Measurements from ENCODE around the gene CALML3. TPM values are rescaled to one million over a fixed set of nuclear protein-coding genes. Genes with fewer than 3 reads are reported as not detected.
A peak's percentile ranks its signal among the peaks of the same experiment; 100 is the strongest.

CALML3 gene
- total and polyA plus RNA-seq, 2 of the 13 experiments (the other 11 are each of a cell fraction or from before 2014, with no cell fraction given) = not detected

GRCh38 chr10:5493691-5494090 lies 31.1 kb upstream of the CALML3 start (continued):
- TF ChIP-seq, protein P1, sequence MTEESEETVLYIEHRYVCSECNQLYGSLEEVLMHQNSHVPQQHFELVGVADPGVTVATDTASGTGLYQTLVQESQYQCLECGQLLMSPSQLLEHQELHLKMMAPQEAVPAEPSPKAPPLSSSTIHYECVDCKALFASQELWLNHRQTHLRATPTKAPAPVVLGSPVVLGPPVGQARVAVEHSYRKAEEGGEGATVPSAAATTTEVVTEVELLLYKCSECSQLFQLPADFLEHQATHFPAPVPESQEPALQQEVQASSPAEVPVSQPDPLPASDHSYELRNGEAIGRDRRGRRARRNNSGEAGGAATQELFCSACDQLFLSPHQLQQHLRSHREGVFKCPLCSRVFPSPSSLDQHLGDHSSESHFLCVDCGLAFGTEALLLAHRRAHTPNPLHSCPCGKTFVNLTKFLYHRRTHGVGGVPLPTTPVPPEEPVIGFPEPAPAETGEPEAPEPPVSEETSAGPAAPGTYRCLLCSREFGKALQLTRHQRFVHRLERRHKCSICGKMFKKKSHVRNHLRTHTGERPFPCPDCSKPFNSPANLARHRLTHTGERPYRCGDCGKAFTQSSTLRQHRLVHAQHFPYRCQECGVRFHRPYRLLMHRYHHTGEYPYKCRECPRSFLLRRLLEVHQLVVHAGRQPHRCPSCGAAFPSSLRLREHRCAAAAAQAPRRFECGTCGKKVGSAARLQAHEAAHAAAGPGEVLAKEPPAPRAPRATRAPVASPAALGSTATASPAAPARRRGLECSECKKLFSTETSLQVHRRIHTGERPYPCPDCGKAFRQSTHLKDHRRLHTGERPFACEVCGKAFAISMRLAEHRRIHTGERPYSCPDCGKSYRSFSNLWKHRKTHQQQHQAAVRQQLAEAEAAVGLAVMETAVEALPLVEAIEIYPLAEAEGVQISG (CRISPR knock-in tag; IDR thresholded peaks at IDR 0.05) = 0 out of 2 replicates have a peak, but pooled peaks have one; percentile 10
- TF ChIP-seq CBX5 (CRISPR knock-in tag; IDR thresholded peaks at IDR 0.05; ENCODE audit: borderline replicate concordance) = peak; percentile 38; the same call in 1 of the 2 replicates
- TF ChIP-seq NRL (CRISPR knock-in tag; IDR thresholded peaks at IDR 0.05; ENCODE audit: borderline replicate concordance) = no peak
- TF ChIP-seq MED1 (CRISPR knock-in tag; IDR thresholded peaks at IDR 0.05) = 0 out of 2 replicates have a peak, but pooled peaks have one; percentile 30
- peak; percentile 50 for TF ChIP-seq ZNF121 (CRISPR knock-in tag; IDR thresholded peaks at IDR 0.05)
- TF ChIP-seq ZFX (CRISPR knock-in tag; IDR thresholded peaks at IDR 0.05; ENCODE audit: low read depth) = peak; percentile 46; the same call in 1 of the 2 replicates
- peak; percentile 64 for TF ChIP-seq GFI1 (CRISPR knock-in tag; IDR thresholded peaks at IDR 0.05; ENCODE audit: borderline replicate concordance)
- peak; percentile 43; the same call in 1 of the 2 replicates for TF ChIP-seq CEBPB (IDR thresholded peaks at IDR 0.05; ENCODE audit: borderline replicate concordance, low read depth, low read length)
- no peak for TF ChIP-seq CBFB (CRISPR knock-in tag; IDR thresholded peaks at IDR 0.05)
- 0 out of 2 replicates have a peak, but pooled peaks have one; percentile 38 for TF ChIP-seq ESRRA (CRISPR knock-in tag; IDR thresholded peaks at IDR 0.05; ENCODE audit: low read depth)
- TF ChIP-seq, protein P2, sequence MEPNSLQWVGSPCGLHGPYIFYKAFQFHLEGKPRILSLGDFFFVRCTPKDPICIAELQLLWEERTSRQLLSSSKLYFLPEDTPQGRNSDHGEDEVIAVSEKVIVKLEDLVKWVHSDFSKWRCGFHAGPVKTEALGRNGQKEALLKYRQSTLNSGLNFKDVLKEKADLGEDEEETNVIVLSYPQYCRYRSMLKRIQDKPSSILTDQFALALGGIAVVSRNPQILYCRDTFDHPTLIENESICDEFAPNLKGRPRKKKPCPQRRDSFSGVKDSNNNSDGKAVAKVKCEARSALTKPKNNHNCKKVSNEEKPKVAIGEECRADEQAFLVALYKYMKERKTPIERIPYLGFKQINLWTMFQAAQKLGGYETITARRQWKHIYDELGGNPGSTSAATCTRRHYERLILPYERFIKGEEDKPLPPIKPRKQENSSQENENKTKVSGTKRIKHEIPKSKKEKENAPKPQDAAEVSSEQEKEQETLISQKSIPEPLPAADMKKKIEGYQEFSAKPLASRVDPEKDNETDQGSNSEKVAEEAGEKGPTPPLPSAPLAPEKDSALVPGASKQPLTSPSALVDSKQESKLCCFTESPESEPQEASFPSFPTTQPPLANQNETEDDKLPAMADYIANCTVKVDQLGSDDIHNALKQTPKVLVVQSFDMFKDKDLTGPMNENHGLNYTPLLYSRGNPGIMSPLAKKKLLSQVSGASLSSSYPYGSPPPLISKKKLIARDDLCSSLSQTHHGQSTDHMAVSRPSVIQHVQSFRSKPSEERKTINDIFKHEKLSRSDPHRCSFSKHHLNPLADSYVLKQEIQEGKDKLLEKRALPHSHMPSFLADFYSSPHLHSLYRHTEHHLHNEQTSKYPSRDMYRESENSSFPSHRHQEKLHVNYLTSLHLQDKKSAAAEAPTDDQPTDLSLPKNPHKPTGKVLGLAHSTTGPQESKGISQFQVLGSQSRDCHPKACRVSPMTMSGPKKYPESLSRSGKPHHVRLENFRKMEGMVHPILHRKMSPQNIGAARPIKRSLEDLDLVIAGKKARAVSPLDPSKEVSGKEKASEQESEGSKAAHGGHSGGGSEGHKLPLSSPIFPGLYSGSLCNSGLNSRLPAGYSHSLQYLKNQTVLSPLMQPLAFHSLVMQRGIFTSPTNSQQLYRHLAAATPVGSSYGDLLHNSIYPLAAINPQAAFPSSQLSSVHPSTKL (CRISPR knock-in tag; IDR thresholded peaks at IDR 0.05) = peak; percentile 89
- TF ChIP-seq ZNF761 (CRISPR knock-in tag; conservative IDR thresholded peaks at IDR 0.05) = no peak
- peak; percentile 48; the same call in 1 of the 2 replicates for TF ChIP-seq DPF2 (CRISPR knock-in tag; IDR thresholded peaks at IDR 0.05; ENCODE audit: borderline replicate concordance, low read depth)
- peak; percentile 73; the same call in 1 of the 2 replicates for TF ChIP-seq FOXJ3 (CRISPR knock-in tag; IDR thresholded peaks at IDR 0.05; ENCODE audit: borderline replicate concordance)
- TF ChIP-seq FOXA1 (IDR thresholded peaks at IDR 0.05) = peak; percentile 80
- peak; percentile 98 for TF ChIP-seq FOXA1 (CRISPR knock-in tag; IDR thresholded peaks at IDR 0.05)
- no peak for TF ChIP-seq ZBTB14 (CRISPR knock-in tag; IDR thresholded peaks at IDR 0.05)
- TF ChIP-seq, protein P3, sequence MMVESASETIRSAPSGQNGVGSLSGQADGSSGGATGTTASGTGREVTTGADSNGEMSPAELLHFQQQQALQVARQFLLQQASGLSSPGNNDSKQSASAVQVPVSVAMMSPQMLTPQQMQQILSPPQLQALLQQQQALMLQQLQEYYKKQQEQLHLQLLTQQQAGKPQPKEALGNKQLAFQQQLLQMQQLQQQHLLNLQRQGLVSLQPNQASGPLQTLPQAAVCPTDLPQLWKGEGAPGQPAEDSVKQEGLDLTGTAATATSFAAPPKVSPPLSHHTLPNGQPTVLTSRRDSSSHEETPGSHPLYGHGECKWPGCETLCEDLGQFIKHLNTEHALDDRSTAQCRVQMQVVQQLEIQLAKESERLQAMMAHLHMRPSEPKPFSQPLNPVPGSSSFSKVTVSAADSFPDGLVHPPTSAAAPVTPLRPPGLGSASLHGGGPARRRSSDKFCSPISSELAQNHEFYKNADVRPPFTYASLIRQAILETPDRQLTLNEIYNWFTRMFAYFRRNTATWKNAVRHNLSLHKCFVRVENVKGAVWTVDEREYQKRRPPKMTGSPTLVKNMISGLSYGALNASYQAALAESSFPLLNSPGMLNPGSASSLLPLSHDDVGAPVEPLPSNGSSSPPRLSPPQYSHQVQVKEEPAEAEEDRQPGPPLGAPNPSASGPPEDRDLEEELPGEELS (CRISPR knock-in tag; IDR thresholded peaks at IDR 0.05) = peak; percentile 85
- peak; percentile 41; the same call in 1 of the 2 replicates for TF ChIP-seq HNF4A (CRISPR knock-in tag; IDR thresholded peaks at IDR 0.05)

Data from HepG2 (cell line).